Nephron (organoid): Measurements from ENCODE around the gene PRKCH.
A peak's percentile ranks its signal among the peaks of the same experiment; 100 is the strongest.

Source experiments
- H3K27ac Mint-ChIP-seq, 3 experiments: 2 replicates each; pipeline ENCODE4 v1.8.0; 2020; ENCODE audit warnings: mixed read lengths in 3 of 3, mild to moderate bottlenecking in 2 of 3, moderate library complexity in 1 of 3
- H3K27me3 Mint-ChIP-seq: 2 replicates; pipeline ENCODE4 v1.8.0; 2021; ENCODE audit warnings: low read depth, mild to moderate bottlenecking, moderate library complexity, mixed read lengths
- H3K36me3 Mint-ChIP-seq: 2 replicates; pipeline ENCODE4 v1.8.0; 2020; ENCODE audit warnings: low read depth, mixed read lengths
- H3K4me1 Mint-ChIP-seq: 2 replicates; pipeline ENCODE4 v1.8.0; 2020; ENCODE audit warnings: mixed read lengths
- H3K4me3 Mint-ChIP-seq, 3 experiments: 2 replicates each; pipeline ENCODE4 v1.8.0; 2020; ENCODE audit warnings: mild to moderate bottlenecking in 3 of 3, mixed read lengths in 3 of 3, moderate library complexity in 2 of 3
- H3K9me3 Mint-ChIP-seq: 2 replicates; pipeline ENCODE4 v1.8.0; 2020; ENCODE audit warnings: mixed read lengths
- TF ChIP-seq, protein P1 (sequence below), 3 experiments: fragments of 200-600 bp; sonication (generic); IDR thresholded peaks; one replicate each; pipeline ENCODE4 v1.5.0; 2021; ENCODE audit warnings: antibody characterized with exemption in 3 of 3; ENCODE audit not compliant: unreplicated experiment in 3 of 3

Gene PRKCH

DNA sequence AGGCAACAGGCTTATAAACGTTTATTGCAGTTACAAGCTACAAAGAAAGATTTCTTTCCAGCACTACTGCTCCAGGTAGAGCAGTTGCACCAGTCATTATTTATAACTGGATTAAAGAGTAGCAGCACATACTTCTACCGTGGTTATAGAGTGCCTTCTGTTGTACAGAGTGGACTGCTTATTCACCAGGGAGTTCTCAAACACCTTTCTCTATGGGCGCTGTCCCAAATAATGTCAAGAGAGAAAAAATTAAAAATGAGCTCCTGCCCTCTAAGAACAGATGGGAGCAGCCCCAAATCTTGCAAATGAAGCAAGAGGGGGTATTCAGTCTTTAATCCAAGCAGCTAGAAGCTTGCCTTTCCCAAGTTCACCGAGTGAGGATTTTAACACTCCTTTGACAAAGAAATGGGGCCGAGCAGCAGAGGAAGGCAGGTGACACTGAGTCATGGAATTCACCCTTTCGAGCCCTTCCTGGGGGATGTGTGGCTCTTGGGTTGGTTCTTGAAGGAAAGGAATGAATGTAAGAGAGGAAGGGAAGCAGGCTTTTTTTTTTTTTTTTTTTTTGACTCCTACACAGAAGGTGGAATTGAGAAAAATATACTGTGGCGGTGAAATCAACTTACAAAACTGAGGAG lies 181.2 kb downstream of the PRKCH start:
- Mint-ChIP-seq H3K4me3 (peak overlapping the region in 1 of 3 experiments; percentile 2), H3K36me3 (no peaks in the 10 kb centered on the region), H3K27me3 (no peaks in the 10 kb centered on the region), H3K27ac (peak overlapping the region; percentile 67 to 92 (median 89)), H3K9me3 (no peaks in the 10 kb centered on the region), H3K4me1 (peaks cover 36% of the 10 kb centered on the region)
- TF ChIP-seq, protein P1, sequence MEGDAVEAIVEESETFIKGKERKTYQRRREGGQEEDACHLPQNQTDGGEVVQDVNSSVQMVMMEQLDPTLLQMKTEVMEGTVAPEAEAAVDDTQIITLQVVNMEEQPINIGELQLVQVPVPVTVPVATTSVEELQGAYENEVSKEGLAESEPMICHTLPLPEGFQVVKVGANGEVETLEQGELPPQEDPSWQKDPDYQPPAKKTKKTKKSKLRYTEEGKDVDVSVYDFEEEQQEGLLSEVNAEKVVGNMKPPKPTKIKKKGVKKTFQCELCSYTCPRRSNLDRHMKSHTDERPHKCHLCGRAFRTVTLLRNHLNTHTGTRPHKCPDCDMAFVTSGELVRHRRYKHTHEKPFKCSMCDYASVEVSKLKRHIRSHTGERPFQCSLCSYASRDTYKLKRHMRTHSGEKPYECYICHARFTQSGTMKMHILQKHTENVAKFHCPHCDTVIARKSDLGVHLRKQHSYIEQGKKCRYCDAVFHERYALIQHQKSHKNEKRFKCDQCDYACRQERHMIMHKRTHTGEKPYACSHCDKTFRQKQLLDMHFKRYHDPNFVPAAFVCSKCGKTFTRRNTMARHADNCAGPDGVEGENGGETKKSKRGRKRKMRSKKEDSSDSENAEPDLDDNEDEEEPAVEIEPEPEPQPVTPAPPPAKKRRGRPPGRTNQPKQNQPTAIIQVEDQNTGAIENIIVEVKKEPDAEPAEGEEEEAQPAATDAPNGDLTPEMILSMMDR (IDR thresholded peaks at IDR 0.05; ENCODE audit: unreplicated experiment in 3 of 3) = no peak

DNA sequence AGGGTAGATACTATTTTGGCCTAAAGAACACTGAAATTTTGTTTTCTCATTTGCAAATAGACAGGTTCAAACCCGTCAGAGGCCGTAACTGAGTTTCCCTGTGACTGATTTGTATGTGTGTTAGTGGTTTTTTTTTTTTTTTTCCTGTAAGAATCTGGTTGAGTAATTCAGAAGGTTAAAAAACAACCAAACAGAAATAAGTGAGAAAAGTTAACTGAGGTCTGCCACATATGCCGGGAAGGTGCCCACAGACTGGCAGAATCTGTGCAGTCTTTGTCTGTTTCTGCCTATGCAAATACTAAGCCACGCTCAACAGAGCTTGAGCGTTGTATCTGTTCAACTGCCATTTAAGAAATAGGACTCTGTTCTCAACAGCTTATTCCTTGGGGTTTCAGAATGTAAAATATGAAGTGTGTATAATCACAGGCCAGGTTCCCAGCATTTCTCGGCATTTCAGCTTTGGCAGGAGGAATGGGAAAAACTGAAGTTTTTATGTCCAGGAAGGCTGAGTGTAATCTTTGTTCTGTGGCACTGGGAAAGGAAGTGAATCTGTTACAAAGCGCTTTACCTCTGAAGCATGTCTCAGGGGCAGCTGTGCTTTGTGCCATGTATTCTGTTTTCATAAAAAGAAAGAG lies 181.9 kb downstream of the PRKCH start:
- Mint-ChIP-seq H3K27ac (peak overlapping the region; percentile 67 to 92 (median 89)), H3K27me3 (no peaks in the 10 kb centered on the region), H3K36me3 (no peaks in the 10 kb centered on the region), H3K4me1 (peaks cover 36% of the 10 kb centered on the region), H3K9me3 (no peaks in the 10 kb centered on the region), H3K4me3 (no peak overlapping the region)
- TF ChIP-seq, protein P1 (IDR thresholded peaks at IDR 0.05; ENCODE audit: unreplicated experiment in 3 of 3) = no peak

DNA sequence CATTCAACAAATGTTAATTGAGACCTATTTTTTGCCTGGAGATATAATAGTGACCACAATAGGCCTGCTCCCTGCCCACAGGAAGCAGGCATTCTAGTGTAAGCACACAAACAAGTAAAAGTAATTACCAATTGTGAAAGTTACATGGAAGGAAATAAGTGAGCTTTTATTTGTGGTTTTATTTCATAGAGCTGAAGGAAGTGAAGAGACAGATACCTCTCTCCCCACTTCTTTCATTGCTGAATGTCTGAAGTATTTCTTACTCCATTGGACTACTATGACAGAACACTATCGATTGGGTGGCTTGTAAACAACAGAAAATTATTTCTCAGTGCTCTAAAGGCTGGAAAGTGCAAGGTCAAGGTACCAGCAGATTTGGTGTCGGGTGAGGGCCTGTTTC lies 183.5 kb downstream of the PRKCH start:
- TF ChIP-seq, protein P1 (IDR thresholded peaks at IDR 0.05; ENCODE audit: unreplicated experiment in 3 of 3) = no peak
- Mint-ChIP-seq H3K36me3 (no peaks in the 10 kb centered on the region), H3K4me3 (no peak overlapping the region), H3K4me1 (peaks cover 29% of the 10 kb centered on the region), H3K27me3 (no peaks in the 10 kb centered on the region), H3K9me3 (no peaks in the 10 kb centered on the region), H3K27ac (peak overlapping the region in 2 of 3 experiments; percentile 29 to 30)

DNA sequence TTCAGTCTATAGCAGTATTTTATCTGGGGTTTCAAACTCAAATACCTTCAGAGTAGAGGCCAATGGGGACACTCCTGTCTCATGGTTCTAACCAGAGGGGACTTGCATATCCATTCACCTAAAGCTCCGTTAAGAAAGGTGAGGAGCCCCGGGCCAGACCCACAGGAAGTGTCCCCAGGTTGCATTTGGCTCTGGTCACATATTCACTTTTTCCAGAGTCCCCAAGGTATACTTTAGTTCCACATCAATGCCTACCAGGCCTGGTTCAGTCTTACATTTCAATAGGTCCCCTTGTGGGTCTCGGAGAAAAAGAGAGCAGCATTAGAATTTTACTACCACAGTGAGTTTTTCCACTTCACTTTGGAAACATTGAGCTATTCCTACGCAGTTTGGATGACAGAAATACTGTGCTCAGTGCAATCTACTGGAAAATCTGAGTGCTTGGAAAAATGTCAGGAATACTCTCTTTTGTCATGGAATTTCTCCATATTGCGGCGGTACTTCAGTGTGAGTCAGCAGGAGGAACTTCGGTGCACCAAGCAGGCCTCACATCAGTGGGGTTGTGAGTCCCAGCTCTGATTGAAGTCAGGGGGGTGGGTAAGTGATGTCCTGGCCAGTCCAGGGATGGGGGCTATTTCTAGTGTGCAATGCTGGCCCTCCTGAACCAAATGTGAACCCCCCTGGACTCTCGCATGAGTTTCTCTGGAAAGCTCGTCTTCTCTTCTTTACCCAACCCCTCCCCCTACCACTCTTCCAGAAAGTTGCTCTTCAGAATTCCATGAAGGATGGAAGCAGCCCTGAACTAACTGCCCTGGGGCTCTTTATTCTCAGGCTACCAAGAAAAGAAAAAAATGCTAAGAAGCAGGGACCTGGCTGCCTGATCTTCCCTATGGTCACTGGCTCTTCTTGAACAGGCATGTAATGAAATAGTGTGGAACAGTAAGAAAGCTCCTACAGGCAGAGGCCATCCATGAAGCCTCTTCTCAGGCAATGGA lies 184.7 kb downstream of the PRKCH start:
- peak overlapping the region in 2 of 3 experiments; percentile 24 to 40 for H3K27ac Mint-ChIP-seq
- no peaks in the 10 kb centered on the region for H3K27me3 Mint-ChIP-seq
- H3K9me3 Mint-ChIP-seq = no peaks in the 10 kb centered on the region
- H3K4me3 Mint-ChIP-seq = no peak overlapping the region
- TF ChIP-seq, protein P1 (IDR thresholded peaks at IDR 0.05; ENCODE audit: unreplicated experiment in 3 of 3) = no peak
- peaks cover 25% of the 10 kb centered on the region for H3K4me1 Mint-ChIP-seq
- no peaks in the 10 kb centered on the region for H3K36me3 Mint-ChIP-seq

DNA sequence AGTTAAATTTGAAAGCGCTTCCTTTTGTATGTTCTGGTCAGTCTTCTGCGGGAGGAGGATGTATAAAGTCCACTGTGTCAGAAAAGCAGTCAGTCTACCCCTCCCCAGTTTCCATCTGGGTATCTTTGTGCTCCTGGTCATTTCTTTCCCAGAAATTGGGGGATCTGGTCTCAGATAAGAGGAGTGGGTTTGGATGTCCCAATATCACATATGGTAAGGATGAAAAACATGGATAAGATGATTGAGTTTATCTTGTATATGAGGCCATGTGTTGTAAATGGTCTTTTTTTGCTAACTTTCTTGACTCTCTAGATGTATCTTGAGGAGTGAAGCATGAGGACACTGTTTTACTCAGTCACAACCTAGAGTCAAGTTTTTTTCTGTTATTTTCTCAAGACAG lies 187.1 kb downstream of the PRKCH start:
- Mint-ChIP-seq H3K36me3 (no peaks in the 10 kb centered on the region), H3K4me3 (no peak overlapping the region)

More for the DNA sequence above, 187.1 kb downstream of the PRKCH start:
- TF ChIP-seq, protein P1 (IDR thresholded peaks at IDR 0.05; ENCODE audit: unreplicated experiment in 3 of 3) = no peak
- no peaks in the 10 kb centered on the region for H3K9me3 Mint-ChIP-seq
- H3K4me1 Mint-ChIP-seq = peaks cover 18% of the 10 kb centered on the region
- H3K27ac Mint-ChIP-seq = no peak overlapping the region
- no peaks in the 10 kb centered on the region for H3K27me3 Mint-ChIP-seq
